Ishikawa (cell line): ENCODE data around the gene TBC1D23.

Source experiments
- CEBPB ChIP-seq: IDR thresholded peaks from 2 replicates; pipeline ENCODE4 v1.6.1; 2012
- CREB1 ChIP-seq: IDR thresholded peaks from 2 replicates; pipeline ENCODE4 v1.6.1; 2012; ENCODE audit warnings: low read depth
- EGR1 ChIP-seq: IDR thresholded peaks from 2 replicates; pipeline ENCODE4 v1.6.1; 2012
- EP300 ChIP-seq: IDR thresholded peaks from 2 replicates; pipeline ENCODE4 v1.6.1; 2012; ENCODE audit warnings: borderline replicate concordance
- FOXM1 ChIP-seq: IDR thresholded peaks from 2 replicates; pipeline ENCODE4 v1.6.1; 2012; ENCODE audit warnings: low read depth, borderline replicate concordance
- MAX ChIP-seq: IDR thresholded peaks from 2 replicates; pipeline ENCODE4 v1.6.1; 2012
- NFIC ChIP-seq: IDR thresholded peaks from 2 replicates; pipeline ENCODE4 v1.6.1; 2012
- RAD21 ChIP-seq: IDR thresholded peaks from 2 replicates; pipeline ENCODE4 v1.6.1; 2012; ENCODE audit warnings: low read depth
- REST ChIP-seq: IDR thresholded peaks from 2 replicates; pipeline ENCODE4 v1.6.1; 2012; ENCODE audit warnings: low read depth, mild to moderate bottlenecking
- TAF1 ChIP-seq: IDR thresholded peaks from 2 replicates; pipeline ENCODE4 v1.6.1; 2012; ENCODE audit warnings: low read depth, mild to moderate bottlenecking
- TCF12 ChIP-seq: IDR thresholded peaks from 2 replicates; pipeline ENCODE4 v1.6.1; 2012; ENCODE audit warnings: low read depth
- TEAD4 ChIP-seq: IDR thresholded peaks from 2 replicates; pipeline ENCODE4 v1.6.1; 2012
- USF1 ChIP-seq: IDR thresholded peaks from 2 replicates; pipeline ENCODE4 v1.6.1; 2012
- YY1 ChIP-seq: IDR thresholded peaks from 2 replicates; pipeline ENCODE4 v1.6.1; 2012; ENCODE audit warnings: low read depth
- ZBTB7A ChIP-seq: IDR thresholded peaks from 2 replicates; pipeline ENCODE4 v1.6.1; 2012; ENCODE audit warnings: low read depth

TBC1D23 gene

GRCh38 chr3:100316641-100317069 is 55.9 kb downstream of the TBC1D23 start:
- TF ChIP-seq TEAD4: no peak
- peak; percentile 56 for TF ChIP-seq RAD21

- TF ChIP-seq RAD21: no peak
- no peak for TF ChIP-seq YY1
- TF ChIP-seq USF1: no peak
- no peak for TF ChIP-seq CEBPB
- no peak for TF ChIP-seq TCF12
- no peak for TF ChIP-seq EGR1
- TF ChIP-seq REST: no peak
- no peak for TF ChIP-seq FOXM1
- no peak for TF ChIP-seq MAX
- TF ChIP-seq TEAD4: no peak
- TF ChIP-seq ZBTB7A: no peak
- no peak for TF ChIP-seq EP300
- TF ChIP-seq TAF1: no peak
- TF ChIP-seq CREB1: no peak
These were observed 57.1 kb downstream of the TBC1D23 start for GRCh38 chr3:100317912-100318311.

GRCh38 chr3:100319951-100320350 is 59.2 kb downstream of the TBC1D23 start:
- TF ChIP-seq TCF12: no peak

GRCh38 chr3:100324044-100324443 is 63.3 kb downstream of the TBC1D23 start:
- TF ChIP-seq CEBPB: no peak
- TF ChIP-seq TAF1: no peak
- TF ChIP-seq RAD21: no peak
- TF ChIP-seq ZBTB7A: no peak
- no peak for TF ChIP-seq MAX
- TF ChIP-seq TCF12: no peak
- no peak for TF ChIP-seq NFIC
- TF ChIP-seq EGR1: no peak
- TF ChIP-seq USF1: no peak
- no peak for TF ChIP-seq CREB1
- no peak for TF ChIP-seq REST
- no peak for TF ChIP-seq YY1
- TF ChIP-seq TEAD4: no peak
- TF ChIP-seq FOXM1: no peak
- TF ChIP-seq EP300: no peak

- TF ChIP-seq CEBPB (no peak), FOXM1 (no peak), TEAD4 (no peak), MAX (no peak), EGR1 (no peak), TAF1 (no peak), TCF12 (no peak), EP300 (no peak), CREB1 (no peak), ZBTB7A (no peak), RAD21 (no peak), NFIC (no peak), REST (no peak), YY1 (no peak), USF1 (no peak)
These were observed 65.0 kb downstream of the TBC1D23 start for GRCh38 chr3:100325827-100326226.
